Medulla oblongata (tissue), 1 donor: ENCODE measurements around the gene SLC10A7.
A peak's percentile ranks its signal among the peaks of the same experiment; 100 is the strongest.

ENCODE experiments used
- DNase-seq: peaks from one replicate; pipeline ENCODE4 v3.0.0-alpha.2; 2015; ENCODE audit errors: extremely low spot score

Gene SLC10A7

GRCh38 chr4:146495269-146495668 is 26.5 kb downstream of the SLC10A7 start:
- DNase-seq = no peak

GRCh38 chr4:146494143-146494542 is 27.6 kb downstream of the SLC10A7 start:
- DNase-seq = no peak

- peak; percentile 27 for DNase-seq
These were observed 31.6 kb downstream of the SLC10A7 start for GRCh38 chr4:146490106-146490505.

- DNase-seq = peak; percentile 7
These were observed 33.1 kb downstream of the SLC10A7 start for GRCh38 chr4:146488495-146489174.

GRCh38 chr4:146486565-146486964 is 35.2 kb downstream of the SLC10A7 start:
- no peak for DNase-seq

GRCh38 chr4:146485968-146486367 is 35.8 kb downstream of the SLC10A7 start:
- no peak for DNase-seq

GRCh38 chr4:146482788-146483187 is 39.0 kb downstream of the SLC10A7 start:
- no peak for DNase-seq

- no peak for DNase-seq
These were observed 40.5 kb downstream of the SLC10A7 start for GRCh38 chr4:146481246-146481645.

- DNase-seq = no peak
These were observed 43.7 kb downstream of the SLC10A7 start for GRCh38 chr4:146478009-146478408.

GRCh38 chr4:146477054-146477453 is 44.7 kb downstream of the SLC10A7 start:
- no peak for DNase-seq

- no peak for DNase-seq
These were observed 49.3 kb downstream of the SLC10A7 start for GRCh38 chr4:146472404-146472803.

GRCh38 chr4:146470604-146471003 is 51.1 kb downstream of the SLC10A7 start:
- no peak for DNase-seq

GRCh38 chr4:146469022-146469421 is 52.7 kb downstream of the SLC10A7 start:
- DNase-seq = no peak

GRCh38 chr4:146465628-146466027 is 56.1 kb downstream of the SLC10A7 start:
- DNase-seq = no peak

GRCh38 chr4:146462251-146462650 is 59.5 kb downstream of the SLC10A7 start:
- no peak for DNase-seq

GRCh38 chr4:146458594-146458993 is 63.1 kb downstream of the SLC10A7 start:
- no peak for DNase-seq

GRCh38 chr4:146456681-146457080 is 65.1 kb downstream of the SLC10A7 start:
- DNase-seq = no peak

- DNase-seq = no peak
These were observed 68.4 kb downstream of the SLC10A7 start for GRCh38 chr4:146453181-146453807.

- DNase-seq = no peak
These were observed 71.2 kb downstream of the SLC10A7 start for GRCh38 chr4:146450524-146450923.

GRCh38 chr4:146446555-146446954 is 75.2 kb downstream of the SLC10A7 start:
- DNase-seq = no peak

GRCh38 chr4:146445198-146446150 is 76.3 kb downstream of the SLC10A7 start:
- DNase-seq = no peak

- DNase-seq = no peak
These were observed 78.2 kb downstream of the SLC10A7 start for GRCh38 chr4:146443525-146443924.
